ENCODE results near the gene TUSC2.
"Not testable (repeated sequence)": the region's sequence is repeated elsewhere in the genome, so short reads cannot be mapped to it uniquely, and the experiment has no call there.

The TUSC2 gene

GRCh38 chr3:50316657-50317242 is 11.3 kb downstream of the TUSC2 start:
- DNase-seq, result no peak

- DNase-seq, result no peak
Observed at GRCh38 chr3:50314816-50315215, 13.2 kb downstream of the TUSC2 start.

GRCh38 chr3:50314342-50314741 is 13.7 kb downstream of the TUSC2 start:
- no peak for DNase-seq

- not testable (repeated sequence) for DNase-seq
Observed at GRCh38 chr3:50312041-50312440, 16.0 kb downstream of the TUSC2 start.

- DNase-seq, result no peak
Observed at GRCh38 chr3:50304601-50305000, 23.4 kb downstream of the TUSC2 start.

GRCh38 chr3:50303013-50303815 is 24.8 kb downstream of the TUSC2 start, which contains the start of gene HYAL1:
HYAL1 (minus strand) TSS chr3:50303574; CDS start chr3:50302956, 618 bp downstream.
- peak in 1 of 2 experiments; percentile 21 for DNase-seq

GRCh38 chr3:50302095-50303012 is 25.7 kb downstream of the TUSC2 start:
- DNase-seq, result no peak

GRCh38 chr3:50300681-50301254 is 27.3 kb downstream of the TUSC2 start:
- DNase-seq, result no peak

GRCh38 chr3:50299929-50300680 is 27.9 kb downstream of the TUSC2 start:
- DNase-seq, result peak; percentile 96 to 97

- DNase-seq, result no peak
Observed at GRCh38 chr3:50299638-50299928, 28.4 kb downstream of the TUSC2 start.

- DNase-seq, result peak; percentile 99 to 100
Observed at GRCh38 chr3:50298836-50299637, 29.0 kb downstream of the TUSC2 start, which contains the start of the genes HYAL3 and NAA80. HYAL3 (minus strand) TSS chr3:50299405; CDS start chr3:50295602, 3,803 bp downstream. NAA80 (minus strand) TSS chr3:50299405; CDS start chr3:50297463, 1,942 bp downstream.

- DNase-seq, result peak; percentile 40 to 49
Observed at GRCh38 chr3:50297896-50298725, 29.9 kb downstream of the TUSC2 start.

GRCh38 chr3:50297384-50297775 is 30.6 kb downstream of the TUSC2 start:
- no peak for DNase-seq

GRCh38 chr3:50296721-50297383 is 31.2 kb downstream of the TUSC2 start:
- DNase-seq, result no peak

GRCh38 chr3:50295553-50296431 is 32.2 kb downstream of the TUSC2 start:
- no peak for DNase-seq

GRCh38 chr3:50294492-50295403 is 33.3 kb downstream of the TUSC2 start:
- DNase-seq, result no peak

- DNase-seq, result no peak
Observed at GRCh38 chr3:50294089-50294488, 33.9 kb downstream of the TUSC2 start.
